GM23338 (cell line): Measurements from ENCODE around the gene TMEM117. TPM values are rescaled to one million over a fixed set of nuclear protein-coding genes. Genes with fewer than 3 reads are reported as not detected.

Experiments
- ATAC-seq: fragments of 200-7000 bp; cut with Tn5 transposase; 3 replicates; pipeline ENCODE4 v1.9.1; 2020
- DNase-seq: peaks from one replicate; pipeline ENCODE4 v3.0.0-alpha.2; 2015; ENCODE audit warnings: low spot score
- H2AFZ ChIP-seq: fragments of 200-600 bp; sonication (generic); 2 replicates; pipeline ENCODE4 v1.8.0; 2016; ENCODE audit warnings: antibody characterized with exemption, mild to moderate bottlenecking, moderate library complexity
- H3F3A ChIP-seq: fragments of 200-600 bp; sonication (generic); replicated peaks from 2 replicates; pipeline ENCODE4 v1.8.0; 2017; ENCODE audit warnings: antibody characterized with exemption, mixed run types, low read depth
- H3K27ac ChIP-seq: fragments of 200-600 bp; sonication (generic); 2 replicates; pipeline ENCODE4 v1.6.1; 2016; ENCODE audit warnings: low read depth
- H3K27me3 ChIP-seq: fragments of 200-600 bp; sonication (generic); 2 replicates; pipeline ENCODE4 v1.8.0; 2016; ENCODE audit warnings: mild to moderate bottlenecking, mixed run types, moderate library complexity; ENCODE audit not compliant: insufficient read depth
- H3K36me3 ChIP-seq: fragments of 200-600 bp; sonication (generic); 2 replicates; pipeline ENCODE4 v1.8.0; 2016; ENCODE audit warnings: mild to moderate bottlenecking; ENCODE audit not compliant: insufficient read depth
- H3K4me1 ChIP-seq: fragments of 200-600 bp; sonication (generic); 2 replicates; pipeline ENCODE4 v1.8.0; 2016; ENCODE audit warnings: mild to moderate bottlenecking, moderate library complexity; ENCODE audit not compliant: insufficient read depth
- H3K4me2 ChIP-seq: fragments of 200-600 bp; sonication (generic); 2 replicates; pipeline ENCODE4 v1.7.1; 2017; ENCODE audit warnings: mixed run types
- H3K4me3 ChIP-seq: fragments of 200-600 bp; sonication (generic); 2 replicates; pipeline ENCODE4 v1.6.1; 2016; ENCODE audit warnings: mixed run types
- H3K79me2 ChIP-seq: fragments of 200-600 bp; sonication (generic); replicated peaks from 2 replicates; pipeline ENCODE4 v1.8.0; 2017; ENCODE audit warnings: mild to moderate bottlenecking; ENCODE audit not compliant: insufficient read depth
- H3K9me2 ChIP-seq: fragments of 200-600 bp; sonication (generic); 2 replicates; pipeline ENCODE4 v1.8.0; 2017; ENCODE audit not compliant: insufficient read depth
- H4K20me1 ChIP-seq: fragments of 200-600 bp; sonication (generic); replicated peaks from 2 replicates; pipeline ENCODE4 v1.8.0; 2017; ENCODE audit warnings: mild to moderate bottlenecking; ENCODE audit not compliant: insufficient read depth
- H3K27ac Mint-ChIP-seq: 2 replicates; pipeline ENCODE4 v1.8.0; 2020; ENCODE audit warnings: inconsistent platforms, mild to moderate bottlenecking, moderate library complexity, mixed read lengths
- H3K27me3 Mint-ChIP-seq: 3 replicates; pipeline ENCODE4 v1.8.0; 2022; ENCODE audit warnings: low read depth, mild to moderate bottlenecking, moderate library complexity, mixed read lengths, inconsistent platforms; ENCODE audit not compliant: insufficient read depth, poor library complexity
- H3K36me3 Mint-ChIP-seq: 3 replicates; pipeline ENCODE4 v1.8.0; 2021; ENCODE audit warnings: low read depth, mild to moderate bottlenecking, inconsistent platforms, moderate library complexity, mixed read lengths
- H3K4me1 Mint-ChIP-seq: 3 replicates; pipeline ENCODE4 v1.8.0; 2020; ENCODE audit warnings: mild to moderate bottlenecking, inconsistent platforms, mixed read lengths
- H3K4me3 Mint-ChIP-seq: 3 replicates; pipeline ENCODE4 v1.8.0; 2021; ENCODE audit warnings: moderate library complexity, mild to moderate bottlenecking, inconsistent platforms, mixed read lengths
- H3K9me3 Mint-ChIP-seq: 3 replicates; pipeline ENCODE4 v1.8.0; 2020; ENCODE audit warnings: moderate library complexity, mild to moderate bottlenecking, inconsistent platforms, mixed read lengths
- CREB1 ChIP-seq: fragments of 250-450 bp; sonication (Bioruptor Pico); IDR thresholded peaks from 2 replicates; pipeline ENCODE4 v1.5.0; 2020; ENCODE audit warnings: low read depth, mild to moderate bottlenecking, moderate library complexity
- EZH2 ChIP-seq: fragments of 200-600 bp; sonication (generic); IDR thresholded peaks from one replicate; pipeline ENCODE4 v1.8.0; 2017; ENCODE audit warnings: antibody characterized with exemption, mild to moderate bottlenecking, low read depth; ENCODE audit not compliant: unreplicated experiment
- EZH2phosphoT487 ChIP-seq: fragments of 200-600 bp; sonication (generic); IDR thresholded peaks from one replicate; pipeline ENCODE4 v1.8.1; 2018; ENCODE audit warnings: antibody characterized with exemption; ENCODE audit not compliant: unreplicated experiment
- JUNB ChIP-seq: IDR thresholded peaks from one replicate; pipeline ENCODE4 v1.6.1; 2016; ENCODE audit warnings: antibody characterized with exemption; ENCODE audit not compliant: unreplicated experiment
- NANOG ChIP-seq: IDR thresholded peaks from 2 replicates; pipeline ENCODE4 v1.6.1; 2016; ENCODE audit warnings: antibody characterized with exemption, borderline replicate concordance
- POLR2AphosphoS5 ChIP-seq: IDR thresholded peaks from 2 replicates; pipeline ENCODE4 v1.6.1; 2016; ENCODE audit warnings: antibody characterized with exemption, low read depth
- STAT1 ChIP-seq: IDR thresholded peaks from one replicate; pipeline ENCODE4 v1.6.1; 2016; ENCODE audit warnings: antibody characterized with exemption; ENCODE audit not compliant: unreplicated experiment
- ZNF114 ChIP-seq: fragments of 250-450 bp; sonication (Bioruptor Pico); IDR thresholded peaks from 2 replicates; pipeline ENCODE4 v1.5.0; 2020; ENCODE audit warnings: mild to moderate bottlenecking, moderate library complexity
- ZNF331 ChIP-seq: fragments of 250-450 bp; sonication (Bioruptor Pico); IDR thresholded peaks from 2 replicates; pipeline ENCODE4 v1.5.0; 2020; ENCODE audit warnings: low read depth, mild to moderate bottlenecking, moderate library complexity
- polyA plus RNA-seq: library from polyadenylated mRNA; unstranded; fragments of >200 nt; fragmentation: Nextera tagmentation; extraction: Ambion mirVana; gene quantifications from 2 replicates; pipeline ENCODE4 v1.2.1, GENCODE V29; 2016
- total RNA-seq: library from RNA; depleted of rRNA; stranded (reverse); fragments of >200 nt; shearing (Covaris generic); gene quantifications from 2 replicates; pipeline ENCODE4 v1.2.3, GENCODE V29; 2014
- TF ChIP-seq, protein P1 (sequence below): IDR thresholded peaks from 2 replicates; pipeline ENCODE4 v1.6.1; 2016; ENCODE audit warnings: antibody characterized with exemption
- TF ChIP-seq, protein P2 (sequence below), 2 experiments: fragments of 200-600 bp in 1 of 2; sonication (generic) in 1 of 2; conservative IDR thresholded peaks; 2 replicates each; pipeline versions ENCODE4 v1.5.1 to v1.6.1; 2016 to 2017; ENCODE audit warnings: antibody characterized with exemption in 2 of 2, low read depth in 2 of 2, mild to moderate bottlenecking in 2 of 2, moderate library complexity in 1 of 2
- TF ChIP-seq, protein P3 (sequence below): IDR thresholded peaks from one replicate; pipeline ENCODE4 v1.6.1; 2018; ENCODE audit warnings: antibody characterized with exemption; ENCODE audit not compliant: unreplicated experiment

Gene TMEM117
- total and polyA plus RNA-seq, 2 experiments from 2014 or later: 0.94 to 1.6 TPM

DNA sequence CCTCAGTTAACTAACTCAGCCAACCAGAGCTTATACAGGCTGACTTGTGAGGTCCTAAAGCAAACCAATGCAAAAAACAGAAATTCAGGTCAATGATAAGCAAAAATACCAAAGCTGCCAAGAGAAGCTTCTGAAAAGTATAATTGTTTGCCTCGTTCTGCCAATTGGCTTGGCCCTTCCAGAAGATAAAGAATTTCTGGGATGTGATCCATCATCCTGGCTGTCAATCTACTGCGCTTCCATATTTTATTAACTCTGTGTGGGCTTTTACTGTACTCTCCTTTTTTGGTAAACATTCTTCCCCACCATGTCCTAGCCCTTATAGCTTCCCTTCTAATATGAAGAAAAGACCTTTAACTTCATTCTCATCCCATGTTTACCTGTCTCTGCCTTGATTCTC, 387.9 kb downstream of the TMEM117 start:
- Histone ChIP-seq H3K4me3 (no peak overlapping the region), H3K36me3 (no peaks in the 10 kb centered on the region), H3K9me2 (0 out of 2 replicates have a peak, but pooled peaks cover 2% of the 10 kb centered on the region), H3K4me2 (no peak overlapping the region), H2AFZ (no peak overlapping the region), H3K27ac (no peak overlapping the region), H3K4me1 (no peaks in the 10 kb centered on the region), H3K79me2 (no peaks in the 10 kb centered on the region), H3K27me3 (no peaks in the 10 kb centered on the region), H4K20me1 (no peaks in the 10 kb centered on the region), H3F3A (no peaks in the 10 kb centered on the region)
- Mint-ChIP-seq H3K36me3 (no peaks in the 10 kb centered on the region), H3K4me1 (peaks cover 7% of the 10 kb centered on the region), H3K27ac (no peak overlapping the region), H3K4me3 (no peak overlapping the region), H3K9me3 (no peaks in the 10 kb centered on the region), H3K27me3 (no peaks in the 10 kb centered on the region)
- TF ChIP-seq EZH2 (no peak), POLR2AphosphoS5 (no peak), ZNF331 (CRISPR knock-in tag) (no peak), CREB1 (CRISPR knock-in tag) (no peak)
- TF ChIP-seq, protein P1, sequence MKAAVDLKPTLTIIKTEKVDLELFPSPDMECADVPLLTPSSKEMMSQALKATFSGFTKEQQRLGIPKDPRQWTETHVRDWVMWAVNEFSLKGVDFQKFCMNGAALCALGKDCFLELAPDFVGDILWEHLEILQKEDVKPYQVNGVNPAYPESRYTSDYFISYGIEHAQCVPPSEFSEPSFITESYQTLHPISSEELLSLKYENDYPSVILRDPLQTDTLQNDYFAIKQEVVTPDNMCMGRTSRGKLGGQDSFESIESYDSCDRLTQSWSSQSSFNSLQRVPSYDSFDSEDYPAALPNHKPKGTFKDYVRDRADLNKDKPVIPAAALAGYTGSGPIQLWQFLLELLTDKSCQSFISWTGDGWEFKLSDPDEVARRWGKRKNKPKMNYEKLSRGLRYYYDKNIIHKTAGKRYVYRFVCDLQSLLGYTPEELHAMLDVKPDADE: no peak
- TF ChIP-seq, protein P2, sequence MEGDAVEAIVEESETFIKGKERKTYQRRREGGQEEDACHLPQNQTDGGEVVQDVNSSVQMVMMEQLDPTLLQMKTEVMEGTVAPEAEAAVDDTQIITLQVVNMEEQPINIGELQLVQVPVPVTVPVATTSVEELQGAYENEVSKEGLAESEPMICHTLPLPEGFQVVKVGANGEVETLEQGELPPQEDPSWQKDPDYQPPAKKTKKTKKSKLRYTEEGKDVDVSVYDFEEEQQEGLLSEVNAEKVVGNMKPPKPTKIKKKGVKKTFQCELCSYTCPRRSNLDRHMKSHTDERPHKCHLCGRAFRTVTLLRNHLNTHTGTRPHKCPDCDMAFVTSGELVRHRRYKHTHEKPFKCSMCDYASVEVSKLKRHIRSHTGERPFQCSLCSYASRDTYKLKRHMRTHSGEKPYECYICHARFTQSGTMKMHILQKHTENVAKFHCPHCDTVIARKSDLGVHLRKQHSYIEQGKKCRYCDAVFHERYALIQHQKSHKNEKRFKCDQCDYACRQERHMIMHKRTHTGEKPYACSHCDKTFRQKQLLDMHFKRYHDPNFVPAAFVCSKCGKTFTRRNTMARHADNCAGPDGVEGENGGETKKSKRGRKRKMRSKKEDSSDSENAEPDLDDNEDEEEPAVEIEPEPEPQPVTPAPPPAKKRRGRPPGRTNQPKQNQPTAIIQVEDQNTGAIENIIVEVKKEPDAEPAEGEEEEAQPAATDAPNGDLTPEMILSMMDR (conservative IDR thresholded peaks at IDR 0.05; ENCODE audit: low read depth in 2 of 2): no peak
- ATAC-seq: no peak
- DNase-seq: no peak

DNA sequence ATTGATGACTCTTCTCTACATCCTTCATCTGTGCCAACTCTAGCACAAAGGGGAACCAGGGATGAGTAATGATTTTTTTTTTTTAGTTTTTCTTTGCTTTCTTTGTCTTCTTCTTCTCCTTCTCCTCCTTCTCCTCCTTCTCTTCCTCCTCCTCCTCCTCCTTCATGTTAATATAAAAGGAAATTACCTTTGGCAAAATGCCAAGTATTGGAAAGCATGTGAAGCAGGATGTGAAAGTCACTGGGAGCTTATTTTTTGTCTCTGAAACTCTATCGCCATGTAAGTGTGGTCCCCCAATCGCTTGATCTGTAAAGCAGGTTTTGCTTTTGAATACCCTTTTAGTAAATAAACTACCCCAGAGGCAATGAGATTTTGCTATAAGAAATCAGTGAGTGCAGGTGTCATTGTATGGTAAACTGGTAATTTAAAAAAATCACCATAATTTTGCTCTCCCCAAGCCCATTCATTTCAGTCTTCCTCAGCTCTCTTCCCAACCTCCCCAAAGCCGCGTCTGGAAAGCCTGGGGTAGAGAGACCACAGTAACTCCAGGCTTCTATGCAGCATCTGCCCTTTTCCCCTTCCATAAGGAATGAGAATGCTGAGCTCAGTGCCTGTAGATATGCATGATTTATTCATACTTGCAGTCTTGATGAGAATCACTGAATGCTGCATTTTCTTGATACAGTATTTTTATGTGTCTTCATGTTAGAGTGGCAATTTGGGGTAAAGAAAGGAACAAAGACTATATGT, 388.7 kb downstream of the TMEM117 start:
- H2AFZ ChIP-seq: no peak overlapping the region
- 0 out of 2 replicates have a peak, but pooled peaks cover 2% of the 10 kb centered on the region for H3K9me2 ChIP-seq
- no peak overlapping the region for H3K4me2 ChIP-seq
- H4K20me1 ChIP-seq: no peaks in the 10 kb centered on the region
- no peak overlapping the region for H3K4me3 Mint-ChIP-seq
- ATAC-seq (no peak; the same call in 2 of the 3 replicates), DNase-seq (no peak)
- H3K36me3 Mint-ChIP-seq: no peaks in the 10 kb centered on the region
- no peaks in the 10 kb centered on the region for H3K27me3 ChIP-seq
- no peaks in the 10 kb centered on the region for H3K36me3 ChIP-seq
- no peaks in the 10 kb centered on the region for H3K4me1 ChIP-seq
- no peaks in the 10 kb centered on the region for H3F3A ChIP-seq
- H3K79me2 ChIP-seq: no peaks in the 10 kb centered on the region
- H3K27ac Mint-ChIP-seq: no peak overlapping the region
- peaks cover 7% of the 10 kb centered on the region for H3K4me1 Mint-ChIP-seq
- H3K9me3 Mint-ChIP-seq: no peaks in the 10 kb centered on the region
- no peak overlapping the region for H3K4me3 ChIP-seq
- H3K27ac ChIP-seq: no peak overlapping the region
- no peaks in the 10 kb centered on the region for H3K27me3 Mint-ChIP-seq
- TF ChIP-seq NANOG (no peak), EZH2 (no peak), ZNF114 (CRISPR knock-in tag) (no peak), STAT1 (no peak), EZH2phosphoT487 (no peak), CREB1 (CRISPR knock-in tag) (no peak), ZNF331 (CRISPR knock-in tag) (no peak), JUNB (no peak), POLR2AphosphoS5 (no peak)
- TF ChIP-seq, protein P2 (conservative IDR thresholded peaks at IDR 0.05; ENCODE audit: low read depth in 2 of 2): no peak
- TF ChIP-seq, protein P1: no peak
- TF ChIP-seq, protein P3, sequence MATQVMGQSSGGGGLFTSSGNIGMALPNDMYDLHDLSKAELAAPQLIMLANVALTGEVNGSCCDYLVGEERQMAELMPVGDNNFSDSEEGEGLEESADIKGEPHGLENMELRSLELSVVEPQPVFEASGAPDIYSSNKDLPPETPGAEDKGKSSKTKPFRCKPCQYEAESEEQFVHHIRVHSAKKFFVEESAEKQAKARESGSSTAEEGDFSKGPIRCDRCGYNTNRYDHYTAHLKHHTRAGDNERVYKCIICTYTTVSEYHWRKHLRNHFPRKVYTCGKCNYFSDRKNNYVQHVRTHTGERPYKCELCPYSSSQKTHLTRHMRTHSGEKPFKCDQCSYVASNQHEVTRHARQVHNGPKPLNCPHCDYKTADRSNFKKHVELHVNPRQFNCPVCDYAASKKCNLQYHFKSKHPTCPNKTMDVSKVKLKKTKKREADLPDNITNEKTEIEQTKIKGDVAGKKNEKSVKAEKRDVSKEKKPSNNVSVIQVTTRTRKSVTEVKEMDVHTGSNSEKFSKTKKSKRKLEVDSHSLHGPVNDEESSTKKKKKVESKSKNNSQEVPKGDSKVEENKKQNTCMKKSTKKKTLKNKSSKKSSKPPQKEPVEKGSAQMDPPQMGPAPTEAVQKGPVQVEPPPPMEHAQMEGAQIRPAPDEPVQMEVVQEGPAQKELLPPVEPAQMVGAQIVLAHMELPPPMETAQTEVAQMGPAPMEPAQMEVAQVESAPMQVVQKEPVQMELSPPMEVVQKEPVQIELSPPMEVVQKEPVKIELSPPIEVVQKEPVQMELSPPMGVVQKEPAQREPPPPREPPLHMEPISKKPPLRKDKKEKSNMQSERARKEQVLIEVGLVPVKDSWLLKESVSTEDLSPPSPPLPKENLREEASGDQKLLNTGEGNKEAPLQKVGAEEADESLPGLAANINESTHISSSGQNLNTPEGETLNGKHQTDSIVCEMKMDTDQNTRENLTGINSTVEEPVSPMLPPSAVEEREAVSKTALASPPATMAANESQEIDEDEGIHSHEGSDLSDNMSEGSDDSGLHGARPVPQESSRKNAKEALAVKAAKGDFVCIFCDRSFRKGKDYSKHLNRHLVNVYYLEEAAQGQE: no peak
